ENCODE results near the gene WNT7B.

GRCh38 chr22:46017166-46017565 is 40.2 kb upstream of the WNT7B start:
- TF ChIP-seq ZBTB33 (IDR thresholded peaks at IDR 0.05; ENCODE audit: borderline replicate concordance, low read depth), result no peak
- no peak for TF ChIP-seq CTCF (IDR thresholded peaks at IDR 0.05)
- no peak for TF ChIP-seq FOXM1 (IDR thresholded peaks at IDR 0.05; ENCODE audit: low read depth)
